Activated T-cell treated with anti-CD3 and anti-CD28 coated beads for 48 hours (primary cell): ENCODE data around the gene ATN1.
A peak's percentile ranks its signal among the peaks of the same experiment; 100 is the strongest.

ENCODE experiments used
- DNase-seq: peaks from one replicate; pipeline ENCODE4 v3.0.0-alpha.2; 2020; ENCODE audit warnings: low read depth

The ATN1 gene

DNA sequence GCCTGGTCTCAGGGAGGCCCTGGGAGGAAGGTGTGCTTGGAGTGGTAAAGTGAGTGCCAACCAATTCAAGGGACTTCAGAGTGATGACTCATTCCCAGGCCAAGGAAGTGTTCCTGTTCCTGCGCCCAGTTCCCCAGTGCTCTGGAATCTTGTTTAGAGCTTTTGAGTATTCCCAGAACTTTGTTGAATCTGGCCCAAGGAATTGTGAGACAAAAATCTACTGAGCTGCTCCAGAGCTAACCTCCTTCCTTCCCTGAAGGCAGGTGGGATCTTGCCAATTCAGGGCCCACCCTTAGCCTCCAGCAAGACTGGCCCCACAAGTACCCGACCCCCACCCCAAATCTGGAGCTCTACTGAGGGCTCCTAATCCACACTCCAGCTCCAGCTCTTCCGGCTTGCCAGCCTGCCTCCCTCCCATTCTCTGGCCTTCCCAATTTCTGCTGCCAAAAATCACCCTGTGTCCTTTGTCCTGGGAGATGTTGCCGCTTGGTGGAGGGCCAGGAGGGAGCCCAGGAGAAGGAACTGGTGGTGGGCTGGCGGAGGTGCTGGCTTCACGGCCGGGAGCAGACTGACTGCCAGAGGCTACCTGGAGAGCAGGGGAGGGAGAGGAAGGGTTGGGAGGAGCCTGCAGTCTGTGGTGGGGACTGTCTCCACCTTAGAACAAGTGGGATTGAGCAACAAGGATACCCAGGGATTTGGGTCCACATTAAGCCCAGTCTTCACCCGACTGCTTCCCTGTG is 2.0 kb upstream of the ATN1 start:
- DNase-seq = no peak

DNA sequence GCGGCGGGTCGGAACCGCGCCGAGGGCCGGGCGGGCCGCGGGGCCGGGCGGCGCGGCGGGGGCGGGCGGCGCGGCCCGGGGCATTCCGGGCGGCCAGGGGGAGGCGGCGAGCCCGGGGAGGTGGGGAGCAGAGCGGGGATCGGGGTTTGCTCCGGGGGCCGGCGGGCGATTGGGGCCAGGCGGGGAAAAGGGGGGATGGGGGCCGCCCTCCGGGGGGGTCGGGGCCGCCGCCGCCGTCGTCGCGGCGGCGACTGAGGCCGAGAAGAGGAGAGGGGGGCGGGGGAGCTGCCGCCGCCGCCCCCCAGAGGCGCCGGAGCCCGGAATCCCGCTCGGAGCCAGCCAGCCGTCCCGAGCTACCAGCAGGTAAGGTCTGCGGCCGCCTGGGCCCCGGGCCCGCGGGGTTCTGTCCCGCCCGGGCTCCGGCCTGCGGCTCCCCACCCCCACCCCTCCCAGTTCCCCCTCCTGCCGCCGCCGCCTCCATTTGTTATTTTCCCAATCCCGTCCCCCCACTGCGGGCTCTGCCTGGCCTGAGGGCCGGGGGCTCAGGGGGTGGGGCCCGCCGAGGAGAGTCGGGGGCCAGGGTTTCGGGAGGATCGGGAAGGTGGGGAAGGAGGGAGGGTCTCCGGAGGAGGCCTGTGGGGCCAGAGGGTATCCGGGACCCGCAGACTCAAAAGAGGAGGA is 403 bp downstream of the ATN1 start:
- no peak for DNase-seq

DNA sequence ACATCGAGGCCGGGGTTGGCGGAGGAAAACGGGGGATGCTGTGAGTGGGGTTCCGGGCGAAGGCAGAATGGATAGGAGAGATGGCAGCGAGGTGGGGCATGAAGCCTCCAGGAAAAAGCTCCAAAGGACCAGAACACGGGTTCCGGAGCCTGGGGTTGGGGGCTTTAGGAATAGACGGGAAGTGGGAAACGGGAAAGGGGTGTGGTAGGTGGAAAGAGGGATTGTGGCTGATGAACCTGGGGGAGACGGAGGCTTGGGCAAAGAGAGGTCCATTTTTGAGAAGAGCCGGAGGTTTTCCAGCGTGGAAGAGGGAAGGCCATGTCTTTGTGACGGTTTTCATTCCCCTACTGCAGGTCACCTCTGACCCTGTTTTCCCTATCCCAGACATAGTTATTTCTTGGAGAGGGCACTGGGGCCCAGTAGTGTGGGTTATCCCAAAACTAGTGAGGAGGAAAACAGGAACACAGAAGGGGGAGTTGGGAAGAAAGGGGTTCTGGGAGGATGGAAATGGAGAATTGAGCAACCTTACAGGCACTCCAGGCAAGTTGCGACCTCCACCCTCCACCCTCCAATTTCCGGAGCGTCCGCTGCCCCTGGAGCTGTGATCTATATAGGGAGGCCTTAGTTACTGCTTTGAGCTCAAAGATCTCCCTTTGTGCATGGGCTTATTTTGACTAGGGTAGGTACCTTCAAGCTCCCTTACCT is 1.1 kb downstream of the ATN1 start:
- DNase-seq = no peak

DNA sequence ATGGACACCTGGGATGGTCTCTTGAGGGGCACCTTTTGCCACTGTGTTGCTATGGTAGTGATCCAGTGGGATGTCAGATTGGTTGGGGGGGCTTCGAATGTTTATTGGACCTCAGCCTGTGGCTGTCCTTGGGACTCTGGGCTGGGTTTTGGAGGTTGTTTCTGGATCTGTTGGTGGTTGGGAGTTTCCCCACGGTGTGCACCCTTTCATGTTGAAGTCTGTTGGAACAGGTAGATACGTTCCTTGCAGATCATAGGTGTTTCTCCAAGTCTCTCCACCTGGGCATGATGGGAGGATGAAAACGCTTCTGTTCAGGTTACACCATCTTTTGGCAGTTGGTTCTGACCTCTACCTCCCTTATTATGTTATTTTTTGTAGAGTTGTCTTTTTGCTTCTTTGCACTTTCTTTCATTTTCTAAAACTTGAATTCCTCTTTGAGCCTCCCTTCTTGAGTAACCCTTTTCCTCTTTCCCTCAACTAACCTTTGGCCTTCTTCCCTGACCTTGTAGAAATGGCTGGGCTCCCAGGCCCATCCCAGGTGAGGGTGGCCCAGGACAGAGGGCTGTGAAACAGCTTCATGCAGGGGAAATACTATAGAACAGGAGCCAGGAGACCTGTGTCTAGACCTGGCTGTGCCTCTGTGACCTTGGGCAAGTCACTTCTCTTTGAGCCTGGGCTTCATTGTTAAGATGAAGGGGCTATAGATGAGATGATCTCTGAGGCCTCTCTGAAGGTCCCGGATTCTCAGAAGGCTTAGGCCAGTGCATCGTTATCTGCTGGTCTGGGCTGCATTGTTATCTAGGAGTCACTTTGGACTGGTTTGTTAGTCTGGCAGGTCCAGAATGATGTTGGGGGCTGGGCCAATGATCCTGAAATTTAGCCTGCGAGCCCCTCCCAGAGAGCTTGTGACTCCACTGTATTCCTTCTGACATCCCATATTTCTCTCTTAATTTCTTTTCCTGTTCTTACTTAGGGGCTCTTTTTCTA is 2.0 kb downstream of the ATN1 start:
- no peak for DNase-seq

DNA sequence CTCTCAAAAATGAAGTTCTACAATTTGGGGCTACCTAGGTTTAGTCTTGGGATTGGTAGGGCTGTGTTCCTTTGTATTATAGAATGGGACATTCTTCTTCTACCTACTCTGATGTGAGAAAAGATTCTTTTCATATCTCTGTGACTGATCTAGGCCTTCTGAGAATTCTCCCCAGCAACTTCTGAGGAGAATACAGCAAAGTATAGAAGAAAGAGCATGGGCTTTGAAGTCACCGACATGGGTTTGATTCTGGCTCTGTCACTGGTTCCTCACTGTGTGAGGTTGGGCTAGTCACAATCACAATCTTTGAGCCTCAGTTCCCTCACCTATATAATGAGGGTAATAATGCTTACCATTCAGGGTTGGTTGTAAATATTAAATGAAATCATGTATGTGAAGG is 5.0 kb downstream of the ATN1 start:
- DNase-seq = no peak

DNA sequence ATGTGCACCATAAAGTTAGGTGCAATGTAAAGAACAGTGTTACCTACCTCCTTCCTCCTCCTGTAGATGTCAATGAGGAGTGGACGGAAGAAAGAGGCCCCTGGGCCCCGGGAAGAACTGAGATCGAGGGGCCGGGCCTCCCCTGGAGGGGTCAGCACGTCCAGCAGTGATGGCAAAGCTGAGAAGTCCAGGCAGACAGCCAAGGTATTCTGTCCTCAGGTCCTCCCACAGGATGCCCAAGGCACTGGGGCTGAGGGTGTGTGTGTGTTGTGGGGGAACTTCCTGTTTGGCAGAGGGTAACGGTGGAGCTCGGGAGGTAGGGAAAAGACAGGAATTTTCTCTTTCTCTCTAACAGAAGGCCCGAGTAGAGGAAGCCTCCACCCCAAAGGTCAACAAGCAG is 6.4 kb downstream of the ATN1 start:
- no peak for DNase-seq

DNA sequence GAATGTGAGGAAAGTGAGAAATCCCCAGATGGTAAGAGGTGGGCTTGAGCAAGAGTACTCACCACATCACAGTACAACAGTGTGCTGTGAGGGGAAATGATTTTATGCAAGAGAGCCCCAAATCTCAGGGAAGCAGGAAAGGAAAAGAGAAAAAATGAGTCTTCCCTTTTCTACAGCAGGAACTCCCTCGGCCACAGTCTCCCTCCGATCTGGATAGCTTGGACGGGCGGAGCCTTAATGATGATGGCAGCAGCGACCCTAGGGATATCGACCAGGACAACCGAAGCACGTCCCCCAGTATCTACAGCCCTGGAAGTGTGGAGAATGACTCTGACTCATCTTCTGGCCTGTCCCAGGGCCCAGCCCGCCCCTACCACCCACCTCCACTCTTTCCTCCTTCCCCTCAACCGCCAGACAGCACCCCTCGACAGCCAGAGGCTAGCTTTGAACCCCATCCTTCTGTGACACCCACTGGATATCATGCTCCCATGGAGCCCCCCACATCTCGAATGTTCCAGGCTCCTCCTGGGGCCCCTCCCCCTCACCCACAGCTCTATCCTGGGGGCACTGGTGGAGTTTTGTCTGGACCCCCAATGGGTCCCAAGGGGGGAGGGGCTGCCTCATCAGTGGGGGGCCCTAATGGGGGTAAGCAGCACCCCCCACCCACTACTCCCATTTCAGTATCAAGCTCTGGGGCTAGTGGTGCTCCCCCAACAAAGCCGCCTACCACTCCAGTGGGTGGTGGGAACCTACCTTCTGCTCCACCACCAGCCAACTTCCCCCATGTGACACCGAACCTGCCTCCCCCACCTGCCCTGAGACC is 7.8 kb downstream of the ATN1 start:
- DNase-seq = no peak

DNA sequence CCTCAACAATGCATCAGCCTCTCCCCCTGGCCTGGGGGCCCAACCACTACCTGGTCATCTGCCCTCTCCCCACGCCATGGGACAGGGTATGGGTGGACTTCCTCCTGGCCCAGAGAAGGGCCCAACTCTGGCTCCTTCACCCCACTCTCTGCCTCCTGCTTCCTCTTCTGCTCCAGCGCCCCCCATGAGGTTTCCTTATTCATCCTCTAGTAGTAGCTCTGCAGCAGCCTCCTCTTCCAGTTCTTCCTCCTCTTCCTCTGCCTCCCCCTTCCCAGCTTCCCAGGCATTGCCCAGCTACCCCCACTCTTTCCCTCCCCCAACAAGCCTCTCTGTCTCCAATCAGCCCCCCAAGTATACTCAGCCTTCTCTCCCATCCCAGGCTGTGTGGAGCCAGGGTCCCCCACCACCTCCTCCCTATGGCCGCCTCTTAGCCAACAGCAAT is 8.5 kb downstream of the ATN1 start:
- DNase-seq = no peak

DNA sequence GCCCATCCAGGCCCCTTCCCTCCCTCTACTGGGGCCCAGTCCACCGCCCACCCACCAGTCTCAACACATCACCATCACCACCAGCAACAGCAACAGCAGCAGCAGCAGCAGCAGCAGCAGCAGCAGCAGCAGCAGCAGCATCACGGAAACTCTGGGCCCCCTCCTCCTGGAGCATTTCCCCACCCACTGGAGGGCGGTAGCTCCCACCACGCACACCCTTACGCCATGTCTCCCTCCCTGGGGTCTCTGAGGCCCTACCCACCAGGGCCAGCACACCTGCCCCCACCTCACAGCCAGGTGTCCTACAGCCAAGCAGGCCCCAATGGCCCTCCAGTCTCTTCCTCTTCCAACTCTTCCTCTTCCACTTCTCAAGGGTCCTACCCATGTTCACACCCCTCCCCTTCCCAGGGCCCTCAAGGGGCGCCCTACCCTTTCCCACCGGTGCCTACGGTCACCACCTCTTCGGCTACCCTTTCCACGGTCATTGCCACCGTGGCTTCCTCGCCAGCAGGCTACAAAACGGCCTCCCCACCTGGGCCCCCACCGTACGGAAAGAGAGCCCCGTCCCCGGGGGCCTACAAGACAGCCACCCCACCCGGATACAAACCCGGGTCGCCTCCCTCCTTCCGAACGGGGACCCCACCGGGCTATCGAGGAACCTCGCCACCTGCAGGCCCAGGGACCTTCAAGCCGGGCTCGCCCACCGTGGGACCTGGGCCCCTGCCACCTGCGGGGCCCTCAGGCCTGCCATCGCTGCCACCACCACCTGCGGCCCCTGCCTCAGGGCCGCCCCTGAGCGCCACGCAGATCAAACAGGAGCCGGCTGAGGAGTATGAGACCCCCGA is 9.1 kb downstream of the ATN1 start:
- DNase-seq = no peak

DNA sequence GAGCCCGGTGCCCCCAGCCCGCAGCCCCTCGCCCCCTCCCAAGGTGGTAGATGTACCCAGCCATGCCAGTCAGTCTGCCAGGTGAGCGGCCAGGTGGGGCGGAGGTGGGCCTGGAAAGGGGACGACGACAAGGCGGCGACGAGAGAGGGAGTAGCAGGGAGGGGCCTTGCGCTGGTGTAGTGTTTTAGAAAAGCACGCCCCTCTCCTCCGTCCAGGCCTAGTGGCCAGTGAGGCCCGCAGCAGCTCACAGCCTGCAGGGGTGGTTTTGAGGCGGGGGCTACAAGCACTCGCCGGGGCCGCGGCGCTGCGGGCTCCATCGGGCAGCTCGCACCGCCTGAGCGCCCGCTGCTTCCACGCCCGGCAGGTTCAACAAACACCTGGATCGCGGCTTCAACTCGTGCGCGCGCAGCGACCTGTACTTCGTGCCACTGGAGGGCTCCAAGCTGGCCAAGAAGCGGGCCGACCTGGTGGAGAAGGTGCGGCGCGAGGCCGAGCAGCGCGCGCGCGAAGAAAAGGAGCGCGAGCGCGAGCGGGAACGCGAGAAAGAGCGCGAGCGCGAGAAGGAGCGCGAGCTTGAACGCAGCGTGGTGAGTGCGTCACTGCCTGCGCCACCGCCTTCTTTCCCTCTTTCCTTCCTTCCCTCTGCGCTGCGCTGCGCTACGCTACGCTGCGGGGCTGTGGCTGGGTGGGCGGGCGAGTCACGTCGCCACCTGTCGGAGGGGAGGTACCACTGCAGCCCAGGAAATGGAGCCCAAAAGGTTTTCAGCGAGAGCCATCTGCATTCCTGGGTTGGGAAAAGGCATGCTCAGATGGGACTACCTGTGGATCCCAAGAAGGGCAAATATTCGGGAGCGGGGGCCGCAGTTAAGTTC is 10.0 kb downstream of the ATN1 start:
- peak; percentile 90 for DNase-seq

DNA sequence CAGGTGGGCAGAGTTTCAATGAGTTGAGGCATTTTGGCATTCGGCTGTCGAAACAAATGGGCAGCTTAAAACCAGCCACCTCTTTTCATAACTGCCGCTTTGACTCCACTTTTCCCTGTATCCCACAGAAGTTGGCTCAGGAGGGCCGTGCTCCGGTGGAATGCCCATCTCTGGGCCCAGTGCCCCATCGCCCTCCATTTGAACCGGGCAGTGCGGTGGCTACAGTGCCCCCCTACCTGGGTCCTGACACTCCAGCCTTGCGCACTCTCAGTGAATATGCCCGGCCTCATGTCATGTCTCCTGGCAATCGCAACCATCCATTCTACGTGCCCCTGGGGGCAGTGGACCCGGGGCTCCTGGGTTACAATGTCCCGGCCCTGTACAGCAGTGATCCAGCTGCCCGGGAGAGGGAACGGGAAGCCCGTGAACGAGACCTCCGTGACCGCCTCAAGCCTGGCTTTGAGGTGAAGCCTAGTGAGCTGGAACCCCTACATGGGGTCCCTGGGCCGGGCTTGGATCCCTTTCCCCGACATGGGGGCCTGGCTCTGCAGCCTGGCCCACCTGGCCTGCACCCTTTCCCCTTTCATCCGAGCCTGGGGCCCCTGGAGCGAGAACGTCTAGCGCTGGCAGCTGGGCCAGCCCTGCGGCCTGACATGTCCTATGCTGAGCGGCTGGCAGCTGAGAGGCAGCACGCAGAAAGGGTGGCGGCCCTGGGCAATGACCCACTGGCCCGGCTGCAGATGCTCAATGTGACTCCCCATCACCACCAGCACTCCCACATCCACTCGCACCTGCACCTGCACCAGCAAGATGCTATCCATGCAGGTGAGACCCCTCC is 10.8 kb downstream of the ATN1 start:
- DNase-seq = no peak

DNA sequence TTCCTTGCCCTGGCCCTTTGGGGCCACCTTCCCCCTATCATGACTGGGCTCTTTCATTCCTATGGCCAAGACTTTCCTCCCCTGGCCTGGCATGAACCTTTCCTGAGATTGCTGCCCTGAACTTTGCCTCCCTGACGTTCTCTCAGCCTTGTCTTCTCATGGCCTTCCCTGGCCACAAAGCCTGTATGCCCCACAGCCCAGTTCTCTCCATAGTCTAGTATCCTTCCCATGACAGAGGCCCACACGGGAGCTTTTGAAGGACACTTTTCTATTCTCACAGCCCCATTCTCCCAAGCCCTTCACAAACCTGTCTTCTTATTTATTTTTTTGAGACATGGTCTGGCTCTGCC is 11.4 kb downstream of the ATN1 start:
- DNase-seq = no peak

DNA sequence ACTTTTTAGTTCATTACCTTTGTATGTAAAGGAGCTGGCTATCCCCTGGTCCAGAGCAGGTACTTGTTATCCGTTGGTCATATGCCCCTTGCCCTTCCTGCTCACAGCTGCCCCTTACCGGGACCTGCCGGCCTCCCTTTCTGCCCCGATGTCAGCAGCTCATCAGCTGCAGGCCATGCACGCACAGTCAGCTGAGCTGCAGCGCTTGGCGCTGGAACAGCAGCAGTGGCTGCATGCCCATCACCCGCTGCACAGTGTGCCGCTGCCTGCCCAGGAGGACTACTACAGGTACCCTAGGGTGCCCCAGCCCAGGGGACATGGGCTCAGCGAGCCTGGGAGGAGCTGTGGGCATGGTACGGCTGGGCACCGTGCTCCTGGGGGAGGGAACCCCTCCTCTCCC is 13.5 kb downstream of the ATN1 start:
- no peak for DNase-seq

DNA sequence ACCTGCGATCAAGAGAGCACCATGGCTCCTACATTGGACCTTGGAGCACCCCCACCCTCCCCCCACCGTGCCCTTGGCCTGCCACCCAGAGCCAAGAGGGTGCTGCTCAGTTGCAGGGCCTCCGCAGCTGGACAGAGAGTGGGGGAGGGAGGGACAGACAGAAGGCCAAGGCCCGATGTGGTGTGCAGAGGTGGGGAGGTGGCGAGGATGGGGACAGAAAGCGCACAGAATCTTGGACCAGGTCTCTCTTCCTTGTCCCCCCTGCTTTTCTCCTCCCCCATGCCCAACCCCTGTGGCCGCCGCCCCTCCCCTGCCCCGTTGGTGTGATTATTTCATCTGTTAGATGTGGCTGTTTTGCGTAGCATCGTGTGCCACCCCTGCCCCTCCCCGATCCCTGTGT is 14.0 kb downstream of the ATN1 start:
- no peak for DNase-seq

DNA sequence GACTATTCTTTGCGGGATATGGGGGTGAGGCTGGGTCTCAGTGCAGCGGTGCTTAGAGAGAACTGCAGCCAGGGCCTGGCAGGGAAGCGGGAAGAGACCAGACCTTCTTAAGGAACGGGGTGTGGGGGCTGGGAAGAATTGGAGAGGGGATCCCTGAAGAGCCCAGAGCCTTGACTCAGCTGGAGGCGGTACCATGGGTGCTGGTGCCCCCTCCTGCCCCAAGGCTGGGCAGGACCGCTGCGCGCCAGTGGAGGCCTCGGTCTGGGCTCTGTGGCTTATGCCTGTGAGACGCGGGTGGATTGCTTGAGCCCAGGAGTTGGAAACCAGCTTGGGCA is 14.5 kb downstream of the ATN1 start:
- no peak for DNase-seq

DNA sequence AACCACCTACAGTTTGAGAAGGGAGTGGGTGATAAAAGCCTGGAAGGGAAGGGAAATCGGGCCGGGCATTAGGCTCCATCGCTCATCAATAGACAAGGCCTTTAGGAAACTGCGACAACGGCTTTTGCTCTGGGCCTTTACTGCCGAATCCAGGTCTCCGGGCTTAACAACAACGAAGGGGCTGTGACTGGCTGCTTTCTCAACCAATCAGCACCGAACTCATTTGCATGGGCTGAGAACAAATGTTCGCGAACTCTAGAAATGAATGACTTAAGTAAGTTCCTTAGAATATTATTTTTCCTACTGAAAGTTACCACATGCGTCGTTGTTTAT is 15.6 kb downstream of the ATN1 start:
- DNase-seq = no peak

DNA sequence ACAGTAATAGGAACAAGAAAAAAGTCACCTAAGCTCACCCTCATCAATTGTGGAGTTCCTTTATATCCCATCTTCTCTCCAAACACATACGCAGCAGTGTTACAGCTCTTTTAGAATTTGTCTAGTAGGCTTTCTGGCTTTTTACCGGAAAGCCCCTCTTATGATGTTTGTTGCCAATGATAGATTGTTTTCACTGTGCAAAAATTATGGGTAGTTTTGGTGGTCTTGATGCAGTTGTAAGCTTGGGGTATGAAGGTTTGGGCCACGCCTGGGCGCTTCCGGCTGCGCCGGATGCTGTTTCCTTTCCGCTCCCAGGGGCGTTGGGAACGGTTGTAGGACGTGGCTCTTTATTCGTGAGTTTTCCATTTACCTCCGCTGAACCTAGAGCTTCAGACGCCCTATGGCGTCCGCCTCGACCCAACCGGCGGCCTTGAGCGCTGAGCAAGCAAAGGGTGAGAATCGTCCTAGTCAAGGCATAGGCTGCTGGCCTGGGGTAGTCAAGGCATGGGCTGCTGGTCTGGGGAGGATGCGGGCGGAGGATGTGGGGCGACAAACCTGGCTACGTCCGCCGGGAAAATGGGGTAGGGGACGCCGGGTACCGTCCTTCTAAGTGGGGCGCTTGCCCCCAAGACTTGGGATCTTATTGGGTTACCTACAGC is 16.1 kb downstream of the ATN1 start, which contains the start of the genes C12orf57 and RNU7-1:
Gene C12orf57, plus strand, starts transcription at position 301 of the 659 bp plus-strand sequence. Its CDS starts 100 bp downstream, at position 401.
Gene RNU7-1, plus strand, starts transcription at position 95 of the 659 bp plus-strand sequence.
- peak; percentile 80 for DNase-seq
